ES-I3 (cell line): ENCODE data around the gene SLC16A10.
"Not testable (repeated sequence)": the region's sequence is repeated elsewhere in the genome, so short reads cannot be mapped to it uniquely, and the experiment has no call there.

ENCODE experiments used
- H3K36me3 ChIP-seq: 2 replicates; pipeline ENCODE4 v1.6.1; 2013; ENCODE audit warnings: mild to moderate bottlenecking, low read length, control low read depth, moderate library complexity; ENCODE audit not compliant: insufficient read depth
- H3K4me1 ChIP-seq: 2 replicates; pipeline ENCODE4 v1.6.1; 2013; ENCODE audit warnings: mild to moderate bottlenecking, control low read depth, low read length; ENCODE audit not compliant: insufficient read depth
- H3K9ac ChIP-seq: 2 replicates; pipeline ENCODE4 v1.6.1; 2013; ENCODE audit warnings: low read depth, mild to moderate bottlenecking, low read length, moderate library complexity
- H3K9me3 ChIP-seq: 2 replicates; pipeline ENCODE4 v1.6.1; 2013; ENCODE audit warnings: mild to moderate bottlenecking, low read length, moderate library complexity; ENCODE audit not compliant: control insufficient read depth, insufficient read depth

The SLC16A10 gene

DNA sequence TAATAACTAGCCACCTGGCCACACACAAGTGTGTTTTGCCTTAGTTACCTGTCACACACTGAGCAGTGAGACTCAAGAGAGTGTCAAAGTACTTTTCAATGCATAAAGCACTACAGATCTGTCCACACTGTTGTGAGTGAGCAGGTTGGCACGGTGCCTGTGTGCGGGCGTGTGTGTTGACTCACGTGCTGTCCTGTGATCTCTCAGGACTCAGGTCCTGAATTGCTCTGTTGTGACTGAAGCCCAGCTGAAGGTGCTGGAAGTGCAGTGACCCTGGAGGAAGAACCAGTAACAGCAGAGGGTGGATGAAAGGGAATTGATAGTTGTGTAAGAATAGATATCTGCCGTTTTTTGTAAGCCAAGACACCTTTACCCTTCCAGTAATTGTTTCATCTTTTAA, 18.3 kb downstream of the SLC16A10 start:
- H3K4me1 ChIP-seq: no peaks in the 10 kb centered on the region
- no peak overlapping the region for H3K9ac ChIP-seq
- no peaks in the 10 kb centered on the region for H3K36me3 ChIP-seq
- H3K9me3 ChIP-seq: peaks cover 10% of the 10 kb centered on the region; the same call in 1 of the 2 replicates

DNA sequence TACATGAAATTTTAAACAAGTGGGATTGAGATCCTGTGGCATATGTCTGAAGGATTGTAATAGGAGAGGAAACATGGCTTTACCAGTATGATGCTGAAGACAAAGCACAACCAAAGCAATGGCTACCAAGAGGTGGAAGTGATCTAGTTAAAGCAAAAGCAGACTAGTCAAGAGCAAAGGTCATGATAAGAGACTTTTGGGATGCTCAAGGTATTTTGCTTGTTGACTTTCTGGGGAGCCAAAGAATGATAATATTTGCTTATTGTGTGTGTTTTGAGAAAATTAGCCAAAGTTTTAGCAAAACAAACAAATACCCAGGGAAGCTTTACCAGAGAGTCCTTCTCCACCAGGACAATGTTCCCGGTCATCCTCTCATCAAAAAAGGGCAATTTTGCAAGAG, 20.3 kb downstream of the SLC16A10 start:
- no peak overlapping the region for H3K9ac ChIP-seq
- H3K4me1 ChIP-seq: no peaks in the 10 kb centered on the region
- H3K36me3 ChIP-seq: no peaks in the 10 kb centered on the region
- H3K9me3 ChIP-seq: peaks cover 10% of the 10 kb centered on the region; the same call in 1 of the 2 replicates

DNA sequence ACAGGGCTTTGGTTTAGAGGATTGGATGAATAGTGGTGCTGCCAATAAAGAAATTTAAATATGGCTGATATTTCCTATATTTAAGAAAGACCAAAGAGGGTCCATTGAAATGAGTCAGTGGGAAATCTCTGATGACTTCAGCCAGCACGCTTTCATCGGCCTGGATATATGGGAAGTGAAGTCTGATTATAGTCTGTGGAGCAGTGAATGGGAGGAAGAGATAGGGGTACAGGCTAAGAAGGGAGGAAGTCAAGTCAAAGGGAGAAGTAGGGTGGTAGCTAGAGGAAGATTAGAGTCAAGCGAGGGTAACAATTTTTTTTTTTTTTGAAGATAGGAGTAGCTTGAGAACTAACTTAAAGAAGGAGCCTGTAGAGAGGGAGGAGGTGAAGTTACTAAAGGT, 22.7 kb downstream of the SLC16A10 start:
- peaks cover 14% of the 10 kb centered on the region for H3K4me1 ChIP-seq
- no peak overlapping the region for H3K9ac ChIP-seq
- H3K36me3 ChIP-seq: no peaks in the 10 kb centered on the region
- H3K9me3 ChIP-seq: peaks cover 10% of the 10 kb centered on the region; the same call in 1 of the 2 replicates

DNA sequence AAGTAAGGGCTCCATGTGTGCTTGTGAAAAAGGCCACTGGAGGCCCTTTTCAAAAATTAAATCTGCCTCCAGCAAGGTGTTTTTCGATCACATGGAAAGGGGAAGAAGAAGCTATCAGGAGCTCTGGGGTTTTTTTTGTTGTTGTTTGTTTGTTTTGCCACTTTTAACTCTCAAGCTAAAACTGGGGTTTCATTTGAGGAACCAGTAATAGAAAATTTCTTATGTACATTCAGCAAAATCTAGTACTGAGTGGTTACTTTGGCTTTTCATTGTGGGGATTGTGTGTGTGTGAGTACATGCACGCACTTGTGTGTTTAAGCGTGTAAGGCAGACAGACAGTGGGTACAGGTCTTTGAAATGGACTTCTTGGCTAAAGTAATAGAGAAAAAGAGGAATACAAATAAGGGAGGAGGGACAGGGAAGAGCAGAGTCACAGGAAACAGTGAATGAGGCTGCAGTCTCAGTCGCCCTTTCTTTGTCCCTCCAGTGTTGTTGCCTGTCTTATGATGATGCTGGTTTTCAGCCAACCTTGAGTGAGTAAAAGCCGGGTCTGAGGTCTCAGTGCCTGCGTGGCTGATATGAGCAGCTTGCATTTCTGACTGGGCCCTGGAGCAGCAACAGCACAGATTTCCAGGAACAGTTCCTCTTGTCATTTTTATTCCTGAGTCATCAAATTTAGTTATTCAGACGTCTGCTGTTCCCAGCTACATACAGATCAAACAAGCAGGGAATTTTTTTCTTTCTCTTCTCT, 26.2 kb downstream of the SLC16A10 start:
- H3K9me3 ChIP-seq: no peaks in the 10 kb centered on the region
- H3K9ac ChIP-seq: no peak overlapping the region

DNA sequence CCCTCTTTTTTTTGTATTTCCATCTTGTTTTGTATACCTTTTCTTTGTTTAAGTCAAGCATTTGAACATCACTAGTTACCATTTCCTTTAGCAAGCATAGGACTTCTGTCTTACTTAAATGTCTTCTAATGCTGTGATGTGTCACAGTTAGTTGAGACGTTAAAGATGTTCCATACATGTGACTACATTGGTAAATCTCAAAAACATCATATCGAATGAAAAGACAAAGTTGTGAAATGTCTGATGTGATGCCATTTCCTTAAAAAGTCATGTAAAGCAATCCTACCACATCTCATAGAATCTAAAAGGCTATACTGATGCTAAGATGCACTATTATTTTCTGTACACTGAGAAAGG, 26.8 kb downstream of the SLC16A10 start:
- Histone ChIP-seq H3K9ac (no peak overlapping the region), H3K4me1 (peaks cover 14% of the 10 kb centered on the region), H3K9me3 (no peaks in the 10 kb centered on the region), H3K36me3 (no peaks in the 10 kb centered on the region)

More for the DNA sequence above, 26.2 kb downstream of the SLC16A10 start:
- Histone ChIP-seq H3K4me1 (peaks cover 14% of the 10 kb centered on the region), H3K36me3 (no peaks in the 10 kb centered on the region)

DNA sequence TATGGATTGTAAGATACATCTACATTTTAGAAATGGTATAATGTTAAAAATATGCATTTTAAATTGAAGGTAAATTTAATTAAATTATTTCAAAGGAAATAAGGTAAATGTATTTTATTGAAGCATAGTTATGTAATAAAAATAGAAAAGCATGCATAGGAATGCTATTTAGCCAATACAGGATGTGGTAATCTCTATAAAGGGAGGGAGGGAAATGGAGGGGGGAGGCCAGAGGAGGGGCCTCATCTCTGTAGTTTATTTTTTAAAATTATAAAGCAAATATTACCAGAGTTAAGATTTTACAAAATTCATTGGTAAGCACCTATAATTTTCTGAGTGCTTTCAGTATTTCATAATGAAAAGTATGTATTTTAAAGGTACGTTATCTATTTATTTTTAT, 27.2 kb downstream of the SLC16A10 start:
- Histone ChIP-seq H3K4me1 (peaks cover 14% of the 10 kb centered on the region), H3K9ac (no peak overlapping the region), H3K36me3 (no peaks in the 10 kb centered on the region), H3K9me3 (no peaks in the 10 kb centered on the region)

DNA sequence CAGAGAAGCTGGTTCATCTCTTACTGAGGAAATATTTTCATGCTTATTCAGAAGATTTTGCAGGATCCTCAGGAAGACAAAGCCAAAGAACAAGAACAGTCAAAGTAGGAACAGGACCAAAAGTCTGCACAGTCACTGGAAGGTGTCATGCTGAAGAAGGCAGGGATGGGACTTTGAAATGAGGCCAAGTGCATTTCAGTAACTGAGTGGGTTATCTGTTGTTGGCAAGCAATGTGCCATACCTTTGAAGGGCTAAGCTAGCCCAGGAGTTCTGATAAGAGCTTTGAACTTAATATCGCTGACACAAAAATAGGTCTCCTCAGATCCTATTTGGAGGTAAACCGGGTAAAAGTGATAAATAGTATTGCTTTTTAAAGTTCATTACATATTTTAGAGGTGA, 31.5 kb downstream of the SLC16A10 start:
- Histone ChIP-seq H3K9ac (no peak overlapping the region), H3K9me3 (no peaks in the 10 kb centered on the region)

DNA sequence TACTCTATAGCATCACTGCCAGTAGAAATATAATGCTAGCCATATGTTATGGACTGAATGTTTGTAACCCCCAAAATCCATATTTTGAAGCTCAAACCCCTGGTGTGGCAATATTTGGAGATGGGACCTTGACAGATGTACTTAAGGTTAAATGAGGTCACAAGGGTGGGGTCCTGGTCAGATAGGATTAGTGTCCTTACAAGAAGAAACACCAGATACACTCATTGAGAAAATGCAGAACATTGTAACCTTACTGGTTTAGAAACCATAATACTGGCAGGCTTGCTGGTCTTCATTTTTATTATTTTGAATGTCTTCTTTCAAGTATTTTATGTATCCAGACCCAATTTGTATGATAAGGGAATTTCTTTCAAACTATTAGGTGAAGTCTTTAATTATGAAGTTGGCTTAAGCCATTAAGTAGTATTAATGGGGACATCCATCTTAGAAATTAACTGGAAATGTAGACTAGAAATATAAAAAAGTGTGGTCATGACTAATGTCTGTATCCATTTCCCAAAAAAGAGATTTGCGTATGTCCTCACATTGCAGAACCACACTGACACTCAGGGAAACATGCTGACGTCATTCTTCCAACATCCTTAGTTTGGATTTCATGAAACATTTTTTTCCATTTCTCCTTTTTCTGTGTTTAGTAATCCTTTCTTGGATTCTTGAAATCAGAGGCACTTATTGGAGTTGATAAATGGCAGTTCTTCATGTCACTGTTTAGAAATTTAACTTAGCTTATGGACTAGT, 32.4 kb downstream of the SLC16A10 start:
- Histone ChIP-seq H3K9me3 (no peaks in the 10 kb centered on the region), H3K4me1 (no peaks in the 10 kb centered on the region), H3K36me3 (no peaks in the 10 kb centered on the region), H3K9ac (no peak overlapping the region)

More for the DNA sequence above, 31.5 kb downstream of the SLC16A10 start:
- Histone ChIP-seq H3K4me1 (peaks cover 6% of the 10 kb centered on the region), H3K36me3 (no peaks in the 10 kb centered on the region)

DNA sequence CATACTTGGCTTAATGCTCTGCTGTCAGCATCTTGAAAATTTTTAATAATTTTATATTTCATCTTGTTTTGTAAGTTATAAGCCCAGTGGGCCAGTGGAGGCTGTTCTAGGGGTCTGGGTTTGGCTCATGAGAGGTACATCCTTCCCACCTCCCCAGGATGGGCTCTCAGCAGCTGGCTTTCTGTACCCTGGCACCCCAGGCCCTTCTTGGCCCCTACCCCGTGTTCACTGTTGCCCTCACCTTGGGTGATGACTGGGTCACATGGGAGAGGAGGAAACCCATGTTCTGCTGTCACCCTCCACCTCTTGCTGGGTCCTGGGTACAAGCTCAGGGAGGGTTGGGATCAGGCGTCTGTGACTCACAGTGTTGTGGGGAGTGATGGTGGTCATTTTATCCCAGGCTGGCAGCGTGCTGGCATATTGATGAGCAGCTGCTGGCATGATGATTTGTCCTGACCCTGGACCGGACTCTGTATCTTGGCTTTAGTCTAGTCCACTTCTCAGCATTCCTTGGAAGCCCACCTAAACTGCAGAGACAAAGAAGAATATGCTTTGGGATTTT, 34.6 kb downstream of the SLC16A10 start:
- Histone ChIP-seq H3K36me3 (no peaks in the 10 kb centered on the region), H3K4me1 (no peaks in the 10 kb centered on the region), H3K9ac (no peak overlapping the region), H3K9me3 (no peaks in the 10 kb centered on the region)

DNA sequence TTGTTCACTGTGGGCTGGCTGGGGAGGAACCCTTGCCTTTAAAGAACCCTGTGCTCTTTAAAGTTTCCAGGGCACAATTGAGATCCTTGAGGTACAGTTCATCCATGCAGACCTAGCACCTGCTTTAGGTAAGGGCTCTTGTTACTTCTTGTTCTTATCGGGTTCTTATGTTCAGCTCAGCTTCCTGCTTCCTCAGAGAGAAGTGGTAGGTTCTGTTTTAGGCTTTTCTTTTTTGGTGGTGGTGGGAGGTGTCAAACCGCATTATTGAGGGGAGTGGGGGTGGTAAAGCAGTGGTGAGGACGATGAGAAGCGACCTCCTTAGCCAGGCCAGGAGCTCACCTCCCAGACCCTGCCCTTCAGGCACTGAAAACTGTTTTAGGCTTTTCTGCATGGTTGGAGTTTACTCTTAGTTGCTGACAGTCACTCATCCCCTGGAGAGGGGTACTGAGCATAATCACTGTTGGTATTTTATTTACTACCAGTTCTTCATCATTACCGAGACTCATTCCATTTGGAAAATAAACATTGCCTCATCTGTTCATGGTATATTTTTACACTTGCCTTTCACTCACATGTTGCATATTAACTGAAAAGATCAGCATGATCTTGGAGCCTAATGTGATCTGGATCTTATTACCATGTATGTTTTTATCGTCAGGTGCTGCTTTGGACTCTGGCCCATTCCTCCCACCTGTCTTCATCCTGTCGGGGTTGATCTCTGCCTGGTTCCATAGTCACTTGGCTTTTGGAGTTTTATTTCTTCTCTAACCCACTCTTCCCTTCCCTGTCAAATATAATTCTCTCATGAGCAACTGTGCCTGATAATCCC, 35.4 kb downstream of the SLC16A10 start:
- Histone ChIP-seq H3K36me3 (no peaks in the 10 kb centered on the region), H3K4me1 (no peaks in the 10 kb centered on the region), H3K9me3 (no peaks in the 10 kb centered on the region), H3K9ac (no peak overlapping the region)

DNA sequence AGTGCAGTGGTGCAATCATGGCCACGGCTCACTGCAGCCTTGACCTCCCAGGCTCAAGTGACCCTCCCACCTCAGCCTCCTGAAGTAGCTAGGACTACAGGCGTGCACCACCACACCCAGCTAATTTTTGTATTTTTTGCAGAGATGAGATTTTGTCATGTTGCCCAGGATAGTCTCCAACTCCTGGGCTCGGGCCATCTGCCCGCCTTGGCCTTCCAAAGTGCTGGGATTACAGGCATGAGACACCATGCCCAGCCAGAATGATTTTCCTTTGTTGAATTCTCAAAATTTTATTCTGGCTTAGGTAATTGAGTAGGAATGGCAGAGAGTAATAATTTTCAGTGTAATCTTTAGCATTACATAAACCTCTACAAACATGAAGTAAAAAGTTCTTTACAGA, 37.1 kb downstream of the SLC16A10 start:
- Histone ChIP-seq H3K9ac (no peak overlapping the region), H3K9me3 (no peaks in the 10 kb centered on the region), H3K4me1 (no peaks in the 10 kb centered on the region), H3K36me3 (no peaks in the 10 kb centered on the region)

DNA sequence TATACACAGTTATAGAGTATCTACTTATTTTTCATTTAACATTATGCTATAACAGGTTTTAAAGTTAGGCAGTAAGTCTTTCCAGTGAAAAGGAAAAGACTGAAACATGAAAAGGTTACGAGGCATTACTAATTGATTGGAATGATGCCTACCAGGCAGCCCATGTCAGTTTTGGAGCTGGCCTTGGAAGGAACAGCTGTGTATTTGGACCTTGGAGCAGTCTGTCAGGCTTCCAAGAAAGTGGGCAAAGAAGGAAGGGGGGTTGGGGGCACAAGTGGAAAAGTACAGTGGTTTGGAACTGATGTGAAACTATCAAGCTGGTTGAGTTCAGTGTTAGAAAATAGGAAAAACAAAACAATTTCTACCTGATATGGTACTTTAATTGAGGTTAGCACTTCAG, 41.7 kb downstream of the SLC16A10 start:
- Histone ChIP-seq H3K9ac (no peak overlapping the region), H3K9me3 (no peaks in the 10 kb centered on the region), H3K36me3 (no peaks in the 10 kb centered on the region), H3K4me1 (no peaks in the 10 kb centered on the region; the same call in 1 of the 2 replicates)

DNA sequence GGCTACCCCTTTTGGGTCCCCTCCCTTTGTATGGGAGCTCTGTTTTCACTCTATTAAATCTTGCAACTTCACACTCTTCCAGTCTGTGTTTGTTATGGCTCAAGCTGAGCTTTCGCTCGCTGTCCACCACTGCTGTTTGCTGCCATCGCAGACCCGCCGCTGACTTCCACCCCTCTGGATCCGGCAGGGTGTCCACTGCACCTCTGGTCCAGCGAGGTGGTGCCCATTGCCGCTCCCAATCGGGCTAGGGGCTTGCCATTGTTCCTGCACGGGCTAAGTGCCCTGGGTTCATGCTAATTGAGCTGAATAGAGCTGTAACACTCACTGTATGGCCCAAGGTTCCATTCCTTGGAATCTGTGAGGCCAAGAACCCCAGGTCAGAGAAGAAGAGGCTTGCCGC, 43.7 kb downstream of the SLC16A10 start:
- not testable (repeated sequence) for H3K4me1 ChIP-seq, H3K36me3 ChIP-seq, H3K9me3 ChIP-seq, H3K9ac ChIP-seq

DNA sequence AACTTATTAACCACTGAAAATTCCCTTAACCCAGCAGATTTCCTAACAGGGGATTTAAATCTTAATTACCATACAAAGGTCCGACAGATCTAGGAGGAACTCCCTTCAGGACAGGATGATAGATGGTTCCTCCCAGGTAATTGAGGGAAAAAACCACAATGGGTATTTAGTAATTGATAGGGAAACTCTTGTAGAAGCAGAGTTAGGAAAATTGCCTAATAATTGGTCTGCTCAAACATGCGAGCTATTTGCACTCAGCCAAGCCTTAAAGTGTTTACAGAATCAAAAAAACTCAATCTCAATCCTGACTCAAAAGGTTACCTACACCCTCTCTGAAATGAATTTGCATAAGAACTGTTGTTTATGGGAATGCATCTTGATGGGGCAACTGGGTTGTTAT, 45.4 kb downstream of the SLC16A10 start:
- H3K9me3 ChIP-seq, H3K9ac ChIP-seq, H3K36me3 ChIP-seq, H3K4me1 ChIP-seq: not testable (repeated sequence)
